SU-DHL-6 (cell line): Measurements from ENCODE around the gene NIPAL4.
"Not testable (repeated sequence)": the region's sequence is repeated elsewhere in the genome, so short reads cannot be mapped to it uniquely, and the experiment has no call there.

Experiments
- H2AFZ ChIP-seq: fragments of 200-600 bp; sonication (generic); 2 replicates; pipeline ENCODE4 v1.6.1; 2014; ENCODE audit warnings: low read depth, mild to moderate bottlenecking, moderate library complexity, mixed read lengths, antibody characterized with exemption, low read length; ENCODE audit not compliant: severe bottlenecking
- H3F3A ChIP-seq: fragments of 200-600 bp; shearing (Covaris generic); 2 replicates; pipeline ENCODE4 v1.6.0; 2016; ENCODE audit warnings: antibody characterized with exemption, mild to moderate bottlenecking; ENCODE audit not compliant: insufficient read depth
- H3K27ac ChIP-seq: fragments of 200-600 bp; sonication (generic); 2 replicates; pipeline ENCODE4 v1.5.1; 2016; ENCODE audit warnings: low read depth, mild to moderate bottlenecking, low read length, moderate library complexity, mixed read lengths
- H3K27me3 ChIP-seq: fragments of 200-600 bp; sonication (generic), shearing (Covaris generic); 2 replicates; pipeline ENCODE4 v1.6.0; 2014; ENCODE audit warnings: mild to moderate bottlenecking, low read length
- H3K36me3 ChIP-seq: fragments of 200-600 bp; sonication (generic); 2 replicates; pipeline ENCODE4 v1.6.1; 2014; ENCODE audit warnings: mild to moderate bottlenecking, low read length, mixed read lengths
- H3K4me2 ChIP-seq: fragments of 300-600, 200-600 bp; shearing (Covaris generic), sonication (generic); 2 replicates; pipeline ENCODE4 v1.6.0; 2014; ENCODE audit warnings: low read length, low read depth, mild to moderate bottlenecking; ENCODE audit not compliant: poor library complexity, severe bottlenecking
- H3K4me3 ChIP-seq: fragments of 200-600 bp; sonication (generic); 2 replicates; pipeline ENCODE4 v1.5.1; 2014; ENCODE audit warnings: antibody characterized with exemption, low read length, mild to moderate bottlenecking, mixed read lengths; ENCODE audit not compliant: insufficient read depth, poor library complexity, severe bottlenecking
- H3K79me2 ChIP-seq: fragments of 200-600 bp; sonication (generic); 2 replicates; pipeline ENCODE4 v1.6.1; 2014; ENCODE audit warnings: mild to moderate bottlenecking, low read length, moderate library complexity; ENCODE audit not compliant: insufficient read depth
- H3K9ac ChIP-seq: fragments of 200-600 bp; sonication (generic); 2 replicates; pipeline ENCODE4 v1.7.0; 2014; ENCODE audit warnings: mild to moderate bottlenecking, low read length
- H3K9me2 ChIP-seq: fragments of 200-600 bp; sonication (generic); replicated peaks from 2 replicates; pipeline ENCODE4 v1.6.1; 2014; ENCODE audit warnings: low read length; ENCODE audit not compliant: insufficient read depth
- H3K9me3 ChIP-seq: fragments of 200-600 bp; sonication (generic); 2 replicates; pipeline ENCODE4 v1.6.1; 2014; ENCODE audit warnings: low read length, mixed read lengths; ENCODE audit not compliant: insufficient read depth
- H4K20me1 ChIP-seq: fragments of 200-600 bp; sonication (generic); 2 replicates; pipeline ENCODE4 v1.6.1; 2014; ENCODE audit warnings: low read depth, mild to moderate bottlenecking, antibody characterized with exemption, low read length, moderate library complexity, mixed read lengths
- EZH2phosphoT487 ChIP-seq: fragments of 200-600 bp; sonication (generic), shearing (Covaris generic); conservative IDR thresholded peaks from 2 replicates; pipeline ENCODE4 v1.6.1; 2018; ENCODE audit warnings: mild to moderate bottlenecking, antibody characterized with exemption, low read length, moderate library complexity, mixed read lengths
- TF ChIP-seq, protein P1 (sequence below): fragments of 200-600 bp; sonication (generic); IDR thresholded peaks from one replicate; pipeline ENCODE4 v1.5.1; 2017; ENCODE audit warnings: antibody characterized with exemption, mild to moderate bottlenecking, low read length, moderate library complexity; ENCODE audit not compliant: insufficient read depth, poor library complexity, severe bottlenecking

NIPAL4 gene

GRCh38 chr5:157479612-157480510 is 19.8 kb downstream of the NIPAL4 start:
- no peaks in the 10 kb centered on the region for H4K20me1 ChIP-seq
- H3K9me3 ChIP-seq, result no peaks in the 10 kb centered on the region
- no peaks in the 10 kb centered on the region for H3K9me2 ChIP-seq
- H3K36me3 ChIP-seq, result peaks cover 11% of the 10 kb centered on the region; the same call in 1 of the 2 replicates
- H3K4me2 ChIP-seq, result no peak overlapping the region
- no peaks in the 10 kb centered on the region; the same call in 1 of the 2 replicates for H3F3A ChIP-seq
- H3K27ac ChIP-seq, result no peak overlapping the region
- no peaks in the 10 kb centered on the region for H3K27me3 ChIP-seq
- H3K79me2 ChIP-seq, result no peaks in the 10 kb centered on the region
- no peak overlapping the region for H3K9ac ChIP-seq
- TF ChIP-seq, protein P1, sequence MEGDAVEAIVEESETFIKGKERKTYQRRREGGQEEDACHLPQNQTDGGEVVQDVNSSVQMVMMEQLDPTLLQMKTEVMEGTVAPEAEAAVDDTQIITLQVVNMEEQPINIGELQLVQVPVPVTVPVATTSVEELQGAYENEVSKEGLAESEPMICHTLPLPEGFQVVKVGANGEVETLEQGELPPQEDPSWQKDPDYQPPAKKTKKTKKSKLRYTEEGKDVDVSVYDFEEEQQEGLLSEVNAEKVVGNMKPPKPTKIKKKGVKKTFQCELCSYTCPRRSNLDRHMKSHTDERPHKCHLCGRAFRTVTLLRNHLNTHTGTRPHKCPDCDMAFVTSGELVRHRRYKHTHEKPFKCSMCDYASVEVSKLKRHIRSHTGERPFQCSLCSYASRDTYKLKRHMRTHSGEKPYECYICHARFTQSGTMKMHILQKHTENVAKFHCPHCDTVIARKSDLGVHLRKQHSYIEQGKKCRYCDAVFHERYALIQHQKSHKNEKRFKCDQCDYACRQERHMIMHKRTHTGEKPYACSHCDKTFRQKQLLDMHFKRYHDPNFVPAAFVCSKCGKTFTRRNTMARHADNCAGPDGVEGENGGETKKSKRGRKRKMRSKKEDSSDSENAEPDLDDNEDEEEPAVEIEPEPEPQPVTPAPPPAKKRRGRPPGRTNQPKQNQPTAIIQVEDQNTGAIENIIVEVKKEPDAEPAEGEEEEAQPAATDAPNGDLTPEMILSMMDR, result no peak
- no peak for TF ChIP-seq EZH2phosphoT487
- H3K4me3 ChIP-seq, result no peak overlapping the region
- no peak overlapping the region for H2AFZ ChIP-seq

GRCh38 chr5:157481265-157481664 is 21.3 kb downstream of the NIPAL4 start:
- Histone ChIP-seq H3K9me2 (no peaks in the 10 kb centered on the region), H3K9me3 (no peaks in the 10 kb centered on the region), H3K27ac (peak overlapping the region; percentile 54), H4K20me1 (no peaks in the 10 kb centered on the region), H3K9ac (no peak overlapping the region; the same call in 1 of the 2 replicates), H3K4me2 (peak overlapping the region; percentile 4), H3K4me3 (no peak overlapping the region), H3K27me3 (no peaks in the 10 kb centered on the region), H3K36me3 (peaks cover 16% of the 10 kb centered on the region; the same call in 1 of the 2 replicates), H2AFZ (no peak overlapping the region), H3K79me2 (no peaks in the 10 kb centered on the region), H3F3A (peaks cover 11% of the 10 kb centered on the region)
- no peak for TF ChIP-seq EZH2phosphoT487
- TF ChIP-seq, protein P1, result no peak

DNA sequence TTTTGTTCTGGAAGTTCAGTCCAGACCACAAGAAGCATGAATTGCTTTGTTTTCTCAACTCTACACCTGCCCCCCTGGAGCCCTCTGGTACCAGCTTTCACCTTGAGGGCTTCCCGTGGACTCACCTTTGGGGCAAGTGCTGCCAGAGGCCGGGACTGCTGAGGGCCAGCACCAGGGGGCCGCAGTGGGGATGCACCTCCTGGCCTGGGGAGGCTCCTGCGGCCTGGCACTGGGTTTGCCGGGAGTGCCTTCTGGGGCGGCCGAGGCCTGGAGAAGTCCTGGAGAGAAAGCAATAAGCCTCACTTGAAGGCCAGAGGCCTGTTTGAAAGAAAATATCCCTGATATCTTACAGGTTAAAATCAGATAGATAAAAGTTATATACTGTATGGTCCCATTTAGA is 21.7 kb downstream of the NIPAL4 start:
- Histone ChIP-seq H3K79me2 (no peaks in the 10 kb centered on the region), H3K9ac (no peak overlapping the region; the same call in 1 of the 2 replicates), H3K36me3 (peaks cover 16% of the 10 kb centered on the region; the same call in 1 of the 2 replicates), H4K20me1 (no peaks in the 10 kb centered on the region), H3F3A (peaks cover 14% of the 10 kb centered on the region), H3K4me3 (no peak overlapping the region), H3K27me3 (no peaks in the 10 kb centered on the region), H3K9me3 (no peaks in the 10 kb centered on the region), H3K9me2 (no peaks in the 10 kb centered on the region), H2AFZ (no peak overlapping the region), H3K27ac (peak overlapping the region; percentile 54), H3K4me2 (peak overlapping the region; percentile 4)
- no peak for TF ChIP-seq EZH2phosphoT487

DNA sequence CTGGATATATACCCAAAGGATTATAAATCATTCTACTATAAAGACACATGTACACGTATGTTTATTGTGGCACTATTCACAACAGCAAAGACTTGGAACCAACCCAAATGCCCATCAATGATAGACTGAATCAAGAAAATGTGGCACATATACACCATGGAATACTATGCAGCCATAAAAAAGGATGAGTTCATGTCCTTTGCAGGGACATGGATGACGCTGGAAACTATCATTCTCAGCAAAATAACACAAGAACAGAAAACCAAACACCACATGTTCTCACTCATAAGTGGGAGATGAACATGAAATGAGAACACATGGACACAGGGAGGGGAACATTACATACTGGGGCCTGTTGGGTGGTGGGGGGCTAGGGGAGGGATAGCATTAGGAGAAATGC is 22.7 kb downstream of the NIPAL4 start:
- not testable (repeated sequence) for H3K9ac ChIP-seq, H3K4me3 ChIP-seq, H3K27me3 ChIP-seq, H3K79me2 ChIP-seq, H4K20me1 ChIP-seq, H2AFZ ChIP-seq, H3K4me2 ChIP-seq, H3K9me2 ChIP-seq, H3K27ac ChIP-seq, H3K9me3 ChIP-seq
- H3F3A ChIP-seq, result peaks cover 24% of the 10 kb centered on the region
- H3K36me3 ChIP-seq, result peaks cover 16% of the 10 kb centered on the region; the same call in 1 of the 2 replicates
